GM12878 (cell line): ENCODE results near the gene MED25. TPM values are rescaled to one million over a fixed set of nuclear protein-coding genes. Genes with fewer than 3 reads are reported as not detected.

Experiments
- ATAC-seq: fragments of 200-7000 bp; cut with Tn5 transposase; 3 replicates; pipeline ENCODE4 v1.9.1; 2020; ENCODE audit warnings: mild to moderate bottlenecking, moderate library complexity
- BruUV-seq: library from RNA; stranded (reverse); fragments of 400-500 nt; replicated peaks from 2 replicates; lab custom pipeline; 2021; lab: Mats Ljungman, UMichigan
- CTCF ChIA-PET: fragments of 300-600 bp; sonication (Branson Sonifier 250); formaldehyde crosslinking; extraction: SDS; loops from one replicate; lab custom pipeline; 2021; ENCODE audit warnings: inconsistent platforms; lab: Yijun Ruan, JAX
- POLR2A ChIA-PET: fragments of 350-600 bp; formaldehyde crosslinking; extraction: SDS; loops from one replicate; lab custom pipeline; 2021; ENCODE audit warnings: inconsistent platforms; lab: Charles Lee
- RAD21 ChIA-PET: fragments of 300-600 bp; sonication (Branson Sonifier 250); formaldehyde crosslinking; loops from one replicate; lab custom pipeline; 2023; ENCODE audit warnings: antibody characterized with exemption; ENCODE audit not compliant: unreplicated experiment; lab: Charles Lee
- SMC1A ChIA-PET: fragments of 300-600 bp; sonication (Branson Sonifier 250); formaldehyde crosslinking; loops from one replicate; lab custom pipeline; 2023; ENCODE audit not compliant: unreplicated experiment, uncharacterized antibody; lab: Charles Lee
- DNase-seq: peaks from one replicate; pipeline ENCODE4 v3.0.0-alpha.2; 2011; ENCODE audit warnings: low read depth, low spot score
- FAIRE-seq: peaks from 3 replicates; lab custom pipeline; 2011; peaks lifted over from hg19 to GRCh38; lab: Jason Lieb, UNC
- H2AFZ ChIP-seq: 2 replicates; pipeline ENCODE4 v1.6.0; 2011; ENCODE audit warnings: low read depth, low read length, control low read depth; ENCODE audit not compliant: control insufficient read depth
- H3K27ac ChIP-seq: 2 replicates; pipeline ENCODE4 v1.5.1; 2011; ENCODE audit warnings: control low read depth; ENCODE audit not compliant: control insufficient read depth, insufficient read depth
- H3K27me3 ChIP-seq, 2 experiments: replicated peaks in 1 of 2; 2 replicates each; pipeline versions ENCODE4 v1.6.0 to v1.6.1; 2011; ENCODE audit warnings: low read length in 1 of 2; ENCODE audit not compliant: control insufficient read depth in 2 of 2, insufficient read depth in 2 of 2
- H3K36me3 ChIP-seq, 2 experiments: 2 replicates each; pipeline ENCODE4 v1.5.1; 2011; ENCODE audit warnings: low read length in 1 of 2; ENCODE audit not compliant: control insufficient read depth in 2 of 2, insufficient read depth in 2 of 2
- H3K4me1 ChIP-seq: 2 replicates; pipeline ENCODE4 v1.6.1; 2011; ENCODE audit warnings: mild to moderate bottlenecking, low read length, moderate library complexity, mixed read lengths; ENCODE audit not compliant: control insufficient read depth, insufficient read depth
- H3K4me2 ChIP-seq: 2 replicates; pipeline ENCODE4 v1.6.0; 2011; ENCODE audit warnings: control low read depth; ENCODE audit not compliant: control insufficient read depth, insufficient read depth
- H3K4me3 ChIP-seq: fragments of 200-600 bp; sonication (generic); 2 replicates; pipeline ENCODE4 v1.5.1; 2016
- H3K79me2 ChIP-seq: 2 replicates; pipeline ENCODE4 v1.6.0; 2011; ENCODE audit warnings: low read length; ENCODE audit not compliant: control insufficient read depth, insufficient read depth
- H3K9ac ChIP-seq: 2 replicates; pipeline ENCODE4 v1.8.0; 2011; ENCODE audit warnings: low read length, control low read depth, mixed read lengths; ENCODE audit not compliant: control insufficient read depth, insufficient read depth
- H3K9me3 ChIP-seq: replicated peaks from 3 replicates; pipeline ENCODE4 v1.5.1; 2011; ENCODE audit warnings: mild to moderate bottlenecking, low read length; ENCODE audit not compliant: control insufficient read depth, insufficient read depth
- H4K20me1 ChIP-seq: 2 replicates; pipeline ENCODE4 v1.6.0; 2011; ENCODE audit not compliant: control insufficient read depth, insufficient read depth
- CREB1 ChIP-seq: IDR thresholded peaks from 2 replicates; pipeline ENCODE4 v1.6.1; 2012; ENCODE audit warnings: low read depth, mild to moderate bottlenecking, inconsistent platforms
- HDGF ChIP-seq: fragments of 450-650 bp; IDR thresholded peaks from 2 replicates; pipeline ENCODE4 v1.6.1; 2016; ENCODE audit warnings: antibody characterized with exemption
- IRF4 ChIP-seq: IDR thresholded peaks from 2 replicates; pipeline ENCODE4 v1.6.1; 2011; ENCODE audit warnings: low read depth, low read length
- IRF5 ChIP-seq: fragments of 450-650 bp; IDR thresholded peaks from 2 replicates; pipeline ENCODE4 v1.6.1; 2017; ENCODE audit warnings: borderline replicate concordance
- JUND ChIP-seq: IDR thresholded peaks from 2 replicates; pipeline ENCODE4 v1.6.1; 2012; ENCODE audit warnings: low read depth, mild to moderate bottlenecking, low read length, improper control_type of control experiment, moderate library complexity
- MYB ChIP-seq: fragments of 150-350 bp; IDR thresholded peaks from 2 replicates; pipeline ENCODE4 v1.6.1; 2014; ENCODE audit warnings: mild to moderate bottlenecking, low read depth, low read length, borderline replicate concordance
- PAX8 ChIP-seq: fragments of 450-650 bp; IDR thresholded peaks from 2 replicates; pipeline ENCODE4 v1.6.1; 2017; ENCODE audit warnings: mild to moderate bottlenecking, moderate library complexity
- PBX3 ChIP-seq: IDR thresholded peaks from 2 replicates; pipeline ENCODE4 v1.6.1; 2011; ENCODE audit warnings: mild to moderate bottlenecking, low read depth, low read length, moderate library complexity; ENCODE audit not compliant: insufficient replicate concordance
- PRDM15 ChIP-seq: fragments of 450-650 bp; formaldehyde crosslinking; IDR thresholded peaks from 2 replicates; pipeline ENCODE4 v1.4.0; 2020; ENCODE audit warnings: mild to moderate bottlenecking, moderate library complexity
- RCOR1 ChIP-seq: conservative IDR thresholded peaks from 2 replicates; pipeline ENCODE4 v1.6.1; 2012; ENCODE audit warnings: low read depth, low read length, improper control_type of control experiment
- SPI1 ChIP-seq: IDR thresholded peaks from 2 replicates; pipeline ENCODE4 v1.6.1; 2011; ENCODE audit warnings: low read depth, mild to moderate bottlenecking, low read length, moderate library complexity, borderline replicate concordance; ENCODE audit not compliant: insufficient read depth
- SRF ChIP-seq, 2 experiments: IDR thresholded peaks; 2 replicates each; pipeline ENCODE4 v1.6.1; 2011; ENCODE audit warnings: low read depth in 2 of 2, low read length in 2 of 2, mild to moderate bottlenecking in 1 of 2, moderate library complexity in 1 of 2
- WGBS: methylation state at CpG from one replicate; pipeline ENCODE4 v1.1.6; 2016; ENCODE audit warnings: low lambda C conversion rate; ENCODE audit not compliant: insufficient replicate concordance, insufficient coverage; ENCODE audit errors: missing lambda C conversion rate; 5-methylcytosine and 5-hydroxymethylcytosine counted together
- in situ Hi-C: fragments of 300-500 bp; cut with MboI; formaldehyde crosslinking; loops from 9 replicates; pipeline ENCODE4 v1.14.3; 2018; ENCODE audit warnings: mixed read lengths
- intact Hi-C: fragments of 100-400 bp; cut with micrococcal nuclease; formaldehyde crosslinking; loops from one replicate; pipeline ENCODE4 v1.14.2; 2022; ENCODE audit not compliant: unreplicated experiment
- polyA plus RNA-seq, 11 experiments: library from polyadenylated mRNA; depleted of rRNA in 4 of 11; unstranded in 6 of 11; stranded (reverse) in 5 of 11; fragments of >200 nt; fragmentation: Nextera tagmentation in 4 of 11; fragmentation: Illumina TruSeq in 1 of 11; extraction: Ambion mirVana in 4 of 11; extraction: Trizol in 1 of 11; gene quantifications; 1 replicate in 1 of 11; 2 replicates in 10 of 11; pipeline versions ENCODE4 v1.2.1 to v1.2.3, GENCODE V29; 2011 to 2016; ENCODE audit warnings: inconsistent platforms in 2 of 11, missing spikeins in 2 of 11, low read depth in 1 of 11
- total RNA-seq, 4 experiments: library from RNA; depleted of rRNA in 3 of 4; stranded (reverse); fragments of >200 nt in 3 of 4; fragmentation: Illumina TruSeq in 1 of 4; extraction: Trizol in 1 of 4; gene quantifications; 2 replicates each; pipeline versions ENCODE4 v1.2.1 to v1.2.3, GENCODE V29; 2013 to 2021

The MED25 gene
- total and polyA plus RNA-seq, 10 of the 15 experiments (the other 5 are each of a cell fraction or from before 2014, with no cell fraction given), result 3.5 to 53.9 (median 17.1) TPM

GRCh38 chr19:49876422-49877019 is 58.4 kb downstream of the MED25 start (continued):
- no peak for TF ChIP-seq PBX3
- 0 out of 4 replicates have a peak, but pooled peaks of 1 of the 2 experiments have one; percentile 19 for TF ChIP-seq SRF (IDR thresholded peaks at IDR 0.05; ENCODE audit: low read depth in 2 of 2, low read length in 2 of 2)
- TF ChIP-seq IRF4, result peak; percentile 46
- 0 out of 2 replicates have a peak, but pooled peaks have one; percentile 21 for TF ChIP-seq JUND
- peak; percentile 94 for TF ChIP-seq RCOR1
- 0 out of 2 replicates have a peak, but pooled peaks have one; percentile 21 for TF ChIP-seq MYB
- peak; percentile 97 for TF ChIP-seq CREB1

- Histone ChIP-seq H3K4me2 (peak within 1 kb of the TSS; percentile 92), H3K27ac (peak within 1 kb of the TSS; percentile 95), H3K4me1 (peaks cover 16% of the 10 kb centered on the region), H2AFZ (peak within 1 kb of the TSS; percentile 97), H3K79me2 (peaks cover 25% of the 10 kb centered on the region), H3K27me3 (no peaks in the 10 kb centered on the region), H3K4me3 (peak within 1 kb of the TSS; percentile 90), H3K9ac (peak within 1 kb of the TSS; percentile 84), H3K9me3 (no peaks in the 10 kb centered on the region), H3K36me3 (peaks cover 2 to 4% of the 10 kb centered on the region in 2 experiments), H4K20me1 (no peaks in the 10 kb centered on the region)
- ATAC-seq (peak; percentile 85), DNase-seq (peak; percentile 100), FAIRE-seq (peak; percentile 99)
- ChIA-PET SMC1A (interaction anchor here (0.9 to 2.1 kb wide), 8 partner anchors 9 to 111 kb away, joined by 3 to 6 read pairs (median 4); partner anchors contain the start of genes ATF5 and IL4I1), POLR2A (interaction anchor here (0.6 to 3.0 kb wide), 16 partner anchors 9 to 237 kb away, joined by 3 to 23 read pairs (median 5); partner anchors contain the start of genes AP2A1, ATF5, FUZ and MED25), CTCF (interaction anchor here (0.9 to 1.4 kb wide), 5 partner anchors 8 to 52 kb away, joined by 3 to 5 read pairs (median 3); partner anchors contain the start of genes ATF5 and NUP62), RAD21 (interaction anchor here (0.7 to 2.2 kb wide), 10 partner anchors 8 to 111 kb away, joined by 3 to 8 read pairs (median 4); partner anchors contain the start of genes AP2A1, ATF5, NUP62 and PNKP)
- BruUV-seq, result no TSS peak
- intact Hi-C loops, result loop anchor here (1.0 to 5.0 kb wide), 5 partner anchors 13 to 64 kb away; partner anchors contain the start of genes ATF5, FUZ, IL4I1 and NUP62
- in situ Hi-C loops, result loop anchor here (25.0 kb wide), 1 partner anchor 1240 kb away; the partner anchor contains the start of genes CA11 and DBP
- WGBS, result 1% methylated on average over 61 of the region's 61 CpGs
- no peak; the same call in 1 of the 2 replicates for TF ChIP-seq HDGF
- peak; percentile 66; the same call in 1 of the 2 replicates for TF ChIP-seq SPI1
- TF ChIP-seq IRF5, result no peak; the same call in 1 of the 2 replicates
- TF ChIP-seq SRF (IDR thresholded peaks at IDR 0.05; ENCODE audit: low read depth in 2 of 2, low read length in 2 of 2), result 0 out of 4 replicates have a peak, but pooled peaks of 1 of the 2 experiments have one; percentile 7
- TF ChIP-seq PAX8, result no peak
- no peak for TF ChIP-seq PRDM15 (CRISPR knock-in tag)
Observed at GRCh38 chr19:49877020-49877878, 59.2 kb downstream of the MED25 start, which contains the start of the genes AKT1S1 and TBC1D17. Gene AKT1S1 (minus strand): TSS chr19:49877355. CDS start chr19:49873295, 4,060 bp downstream. Gene TBC1D17 (plus strand): TSS chr19:49877702. CDS start chr19:49877724, 22 bp downstream.
